NOMO-1 (cell line): ENCODE measurements around the gene ALG12.

ENCODE experiments used
- DNase-seq, 2 experiments: peaks; one replicate each; lab custom pipeline; 2025; ENCODE audit not compliant: unreplicated experiment in 2 of 2; lab: John Stamatoyannopoulos, UW

Gene ALG12

DNA sequence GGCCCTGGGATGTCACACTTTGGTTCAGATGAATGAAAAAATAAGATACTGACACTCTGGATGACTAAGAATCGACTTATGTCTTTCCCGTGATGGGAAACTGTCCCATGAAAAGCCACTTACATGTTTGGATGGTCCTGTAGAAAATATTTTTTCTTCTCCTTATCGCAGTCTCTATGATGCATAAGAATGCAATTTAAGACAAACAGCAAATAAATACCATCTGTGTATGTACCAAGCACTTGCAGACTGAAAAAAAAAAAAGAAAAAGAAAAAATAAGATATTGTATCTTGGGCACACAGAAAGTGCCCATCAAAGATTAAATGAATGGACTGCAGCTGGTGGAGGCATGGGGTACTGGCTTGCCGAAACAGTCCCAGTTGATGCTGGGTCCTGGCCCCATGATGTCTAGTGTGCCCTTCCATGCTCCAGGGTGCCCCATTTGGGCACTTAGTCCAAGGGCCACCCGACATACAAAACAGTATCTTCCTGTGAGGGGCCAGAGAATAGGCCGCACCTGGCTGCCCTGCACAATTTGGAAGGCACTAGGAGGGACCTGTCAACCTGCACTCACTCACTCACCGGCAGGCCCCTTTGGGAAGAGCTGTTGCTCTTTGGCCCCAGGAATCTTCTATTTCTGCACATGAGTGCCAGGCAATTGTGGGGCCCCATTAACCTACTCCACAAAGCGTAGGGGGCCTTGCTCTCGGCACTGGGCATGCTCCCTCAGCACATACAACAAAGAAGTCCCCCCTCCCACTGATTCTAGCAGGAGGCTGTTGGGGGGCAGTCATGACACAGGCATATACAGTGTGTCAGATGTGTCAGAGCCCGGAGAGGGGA is 67.1 kb downstream of the ALG12 start:
- DNase-seq = no peak
